HepG2 (cell line): ENCODE measurements around the gene SNX6. TPM values are rescaled to one million over a fixed set of nuclear protein-coding genes. Genes with fewer than 3 reads are reported as not detected.

Experiments used
- ATAC-seq: fragments of 200-7000 bp; cut with Tn5 transposase; 3 replicates; pipeline ENCODE4 v1.9.1; 2020; ENCODE audit warnings: mild to moderate bottlenecking, moderate library complexity
- BruUV-seq: library from RNA; stranded (reverse); fragments of 400-500 nt; replicated peaks from 2 replicates; lab custom pipeline; 2021; lab: Mats Ljungman, UMichigan
- CTCF ChIA-PET: fragments of 300-600 bp; formaldehyde crosslinking; extraction: SDS; loops from one replicate; lab custom pipeline; 2021; ENCODE audit warnings: low total read pairs, inconsistent platforms, low intra/inter-chr PET ratio; lab: Yijun Ruan, JAX
- POLR2A ChIA-PET: fragments of 350-600 bp; sonication (Branson Sonifier 250); formaldehyde crosslinking; loops from one replicate; lab custom pipeline; 2020; ENCODE audit warnings: antibody characterized with exemption, inconsistent platforms; lab: Yijun Ruan, JAX
- DNase-seq: peaks from one replicate; pipeline ENCODE4 v3.0.0-alpha.2; 2015; ENCODE audit warnings: low spot score
- FAIRE-seq: peaks from 3 replicates; lab custom pipeline; 2011; peaks lifted over from hg19 to GRCh38; lab: Jason Lieb, UNC
- H2AFZ ChIP-seq: one replicate; pipeline ENCODE4 v1.6.1; 2011; ENCODE audit warnings: low read length, inconsistent platforms
- H3K27ac ChIP-seq: fragments of 300-600 bp; 3 replicates; pipeline ENCODE4 v1.8.0; 2011; ENCODE audit warnings: mixed run types, mild to moderate bottlenecking, mixed read lengths, low read length, inconsistent platforms; ENCODE audit not compliant: insufficient read depth; ENCODE audit errors: extremely low read length
- H3K27me3 ChIP-seq, 2 experiments: fragments of 200-600 bp in 1 of 2; 2 replicates in 1 of 2; 3 replicates in 1 of 2; pipeline versions ENCODE4 v1.6.0 to v1.8.0; 2011; ENCODE audit warnings: low read length in 2 of 2, mild to moderate bottlenecking in 2 of 2, moderate library complexity in 2 of 2, inconsistent platforms in 1 of 2; ENCODE audit not compliant: insufficient read depth in 2 of 2, control insufficient read depth in 1 of 2
- H3K36me3 ChIP-seq, 2 experiments: fragments of 200-600 bp in 1 of 2; replicated peaks in 1 of 2; 2 replicates in 1 of 2; 3 replicates in 1 of 2; pipeline versions ENCODE4 v1.5.1 to v1.8.0; 2011; ENCODE audit warnings: low read length in 2 of 2, inconsistent platforms in 1 of 2; ENCODE audit not compliant: insufficient read depth in 2 of 2, control insufficient read depth in 1 of 2
- H3K4me1 ChIP-seq: 2 replicates; pipeline ENCODE4 v1.5.1; 2012; ENCODE audit warnings: low read length, inconsistent platforms; ENCODE audit not compliant: insufficient read depth
- H3K4me2 ChIP-seq: 2 replicates; pipeline ENCODE4 v1.6.0; 2011; ENCODE audit warnings: low read depth, low read length, inconsistent platforms
- H3K4me3 ChIP-seq, 3 experiments: fragments of 200-600 bp in 1 of 3; sonication (generic), shearing (Covaris generic) in 1 of 3; replicated peaks in 1 of 3; 2 replicates each; pipeline ENCODE4 v1.5.1; 2011 to 2016; ENCODE audit warnings: low read length in 3 of 3, inconsistent platforms in 2 of 3, low read depth in 2 of 3, mild to moderate bottlenecking in 2 of 3, control low read depth in 1 of 3, mixed read lengths in 1 of 3; ENCODE audit not compliant: insufficient read depth in 1 of 3
- H3K79me2 ChIP-seq: one replicate; pipeline ENCODE4 v1.6.1; 2011; ENCODE audit warnings: low read length, inconsistent platforms; ENCODE audit not compliant: insufficient read depth
- H3K9ac ChIP-seq: 2 replicates; pipeline ENCODE4 v1.6.0; 2011; ENCODE audit warnings: mild to moderate bottlenecking, low read depth, low read length, inconsistent platforms; ENCODE audit not compliant: insufficient read depth
- H3K9me3 ChIP-seq: 2 replicates; pipeline ENCODE4 v1.5.1; 2012; ENCODE audit warnings: mild to moderate bottlenecking, low read length
- H4K20me1 ChIP-seq: 2 replicates; pipeline ENCODE4 v1.6.0; 2011; ENCODE audit warnings: inconsistent platforms, mild to moderate bottlenecking, low read length, moderate library complexity; ENCODE audit not compliant: insufficient read depth
- FOXO4 ChIP-seq: sonication (generic); formaldehyde crosslinking; conservative IDR thresholded peaks from 2 replicates; pipeline ENCODE4 v1.8.1; 2023; ENCODE audit warnings: missing genetic modification reagents
- HNF1B ChIP-seq: sonication (generic); formaldehyde crosslinking; IDR thresholded peaks from 2 replicates; pipeline ENCODE4 v1.5.1; 2020; ENCODE audit warnings: mild to moderate bottlenecking, moderate library complexity, missing genetic modification reagents
- HNRNPL ChIP-seq: fragments of 200-400 bp; formaldehyde crosslinking; IDR thresholded peaks from 2 replicates; pipeline ENCODE4 v1.6.1; 2017; ENCODE audit warnings: mild to moderate bottlenecking, low read depth, low read length
- MTERF4 ChIP-seq: sonication (generic); formaldehyde crosslinking; IDR thresholded peaks from 2 replicates; pipeline ENCODE4 v1.8.0; 2023; ENCODE audit warnings: mild to moderate bottlenecking, missing genetic modification reagents
- NFE2 ChIP-seq: sonication (generic); formaldehyde crosslinking; IDR thresholded peaks from 2 replicates; pipeline ENCODE4 v1.4.0; 2020; ENCODE audit warnings: missing genetic modification reagents
- NR1H2 ChIP-seq: sonication (generic); formaldehyde crosslinking; IDR thresholded peaks from 2 replicates; pipeline ENCODE4 v1.8.1; 2022; ENCODE audit warnings: low read depth, missing genetic modification reagents, borderline replicate concordance
- RAD21 ChIP-seq: fragments of 450-650 bp; formaldehyde crosslinking; IDR thresholded peaks from 2 replicates; pipeline ENCODE4 v1.5.0; 2020; ENCODE audit warnings: mild to moderate bottlenecking
- RBFOX2 ChIP-seq: fragments of 200-400 bp; formaldehyde crosslinking; IDR thresholded peaks from 2 replicates; pipeline ENCODE4 v1.6.1; 2017; ENCODE audit warnings: low read depth, mild to moderate bottlenecking, low read length
- SPEN ChIP-seq: sonication (generic); formaldehyde crosslinking; IDR thresholded peaks from 2 replicates; pipeline ENCODE4 v1.5.1; 2020; ENCODE audit warnings: low read depth, mild to moderate bottlenecking, missing genetic modification reagents
- ZBTB3 ChIP-seq: sonication (generic); formaldehyde crosslinking; IDR thresholded peaks from 2 replicates; pipeline ENCODE4 v1.4.0; 2020; ENCODE audit warnings: low read depth, mild to moderate bottlenecking, moderate library complexity, missing genetic modification reagents, borderline replicate concordance
- ZNF256 ChIP-seq: sonication (generic); formaldehyde crosslinking; conservative IDR thresholded peaks from 2 replicates; pipeline ENCODE4 v1.4.0; 2020; ENCODE audit warnings: missing genetic modification reagents
- ZNF790 ChIP-seq: sonication (generic); formaldehyde crosslinking; IDR thresholded peaks from 2 replicates; pipeline ENCODE4 v1.8.0; 2022; ENCODE audit warnings: missing genetic modification reagents, mild to moderate bottlenecking, borderline replicate concordance
- ZUFSP ChIP-seq: sonication (generic); formaldehyde crosslinking; IDR thresholded peaks from 2 replicates; pipeline ENCODE4 v1.9.0; 2021; ENCODE audit warnings: missing genetic modification reagents, mild to moderate bottlenecking, borderline replicate concordance
- WGBS: methylation state at CpG from one replicate; pipeline ENCODE4 v1.1.6; 2017; ENCODE audit warnings: low lambda C conversion rate; 5-methylcytosine and 5-hydroxymethylcytosine counted together
- in situ Hi-C: cut with HindIII; loops from 2 replicates; pipeline ENCODE4 v1.10.0; 2017; ENCODE audit warnings: low pct_unique_long_range_greater_than_20kb; ENCODE audit not compliant: extremely low pct_ligation_motif_present
- intact Hi-C: fragments of 100-400 bp; cut with micrococcal nuclease; formaldehyde crosslinking; loops from one replicate; pipeline ENCODE4 v1.10.0; 2022; ENCODE audit not compliant: unreplicated experiment
- polyA plus RNA-seq, 8 experiments: library from polyadenylated mRNA; depleted of rRNA in 3 of 8; stranded (reverse) in 7 of 8; unstranded in 1 of 8; fragments of >200 nt; fragmentation: Illumina TruSeq in 4 of 8; extraction: Trizol in 4 of 8; gene quantifications; 2 replicates each; pipeline versions ENCODE4 v1.2.1 to v1.2.3, GENCODE V29; 2011 to 2016; ENCODE audit warnings: low read depth in 4 of 8, missing spikeins in 1 of 8, mixed read lengths in 1 of 8; ENCODE audit not compliant: insufficient read depth in 1 of 8
- total RNA-seq, 5 experiments: library from RNA; depleted of rRNA; stranded (reverse); fragments of >200 nt; fragmentation: Illumina TruSeq; extraction: Trizol; gene quantifications; 2 replicates each; pipeline ENCODE4 v1.2.3, GENCODE V29; 2016; ENCODE audit warnings: low read depth in 1 of 5

Gene SNX6
- total and polyA plus RNA-seq, 2 of the 13 experiments (the other 11 are each of a cell fraction or from before 2014, with no cell fraction given) = 92.3 to 169 TPM

GRCh38 chr14:34620839-34621238 is 9.1 kb downstream of the SNX6 start (continued):
- TF ChIP-seq ZNF256 (CRISPR knock-in tag) (no peak), SPEN (no peak), NR1H2 (CRISPR knock-in tag) (peak; percentile 50; the same call in 1 of the 2 replicates), HNRNPL (no peak), RBFOX2 (0 out of 2 replicates have a peak, but pooled peaks have one; percentile 34)
- TF ChIP-seq, all 625 proteins: peak for 3

GRCh38 chr14:34620115-34620514 is 9.8 kb downstream of the SNX6 start:
- Histone ChIP-seq H3K27me3 (no peaks in the 10 kb centered on the region), H3K36me3 (peaks cover 24 to 49% of the 10 kb centered on the region in 2 experiments), H4K20me1 (no peaks in the 10 kb centered on the region), H3K4me2 (no peak overlapping the region), H3K27ac (no peak overlapping the region), H3K4me1 (no peaks in the 10 kb centered on the region), H3K4me3 (no peak overlapping the region), H3K79me2 (peaks cover 5% of the 10 kb centered on the region), H2AFZ (no peak overlapping the region), H3K9ac (no peak overlapping the region), H3K9me3 (no peaks in the 10 kb centered on the region)
- intact Hi-C loops = loop anchor here (10.0 kb wide), 1 partner anchor 55 kb away; no protein-coding TSS in a partner anchor
- CTCF ChIA-PET = no interaction called here
- DNase-seq = no peak
- TF ChIP-seq ZNF790 (CRISPR knock-in tag) = peak; percentile 49; the same call in 1 of the 2 replicates
- no peak for TF ChIP-seq ZBTB3 (CRISPR knock-in tag)
- TF ChIP-seq FOXO4 (CRISPR knock-in tag) = 0 out of 2 replicates have a peak, but pooled peaks have one; percentile 76
- peak; percentile 23; the same call in 1 of the 2 replicates for TF ChIP-seq HNF1B
- TF ChIP-seq ZUFSP (CRISPR knock-in tag) = 0 out of 2 replicates have a peak, but pooled peaks have one; percentile 46
- TF ChIP-seq MTERF4 = peak; percentile 63; the same call in 1 of the 2 replicates
- TF ChIP-seq RAD21 = no peak
- no peak for TF ChIP-seq NFE2 (CRISPR knock-in tag)
- no peak for ATAC-seq
- in situ Hi-C loops = no loop called here
- WGBS = 99% methylated on average over 2 of the region's 2 CpGs
- POLR2A ChIA-PET = interaction anchor here (1.8 kb wide), 1 partner anchor 10 kb away, joined by 3 read pairs; no protein-coding TSS in a partner anchor
- FAIRE-seq = no peak
- BruUV-seq = no TSS peak
